Amygdala (tissue), 56 donors: ENCODE results near the gene BCL2L13.
"Not testable (repeated sequence)": the region's sequence is repeated elsewhere in the genome, so short reads cannot be mapped to it uniquely, and the experiment has no call there.

Experiments
- DNase-seq, 56 donors: peaks; one replicate each; lab custom pipeline; 2025; lab: John Stamatoyannopoulos, UW

The BCL2L13 gene

DNA sequence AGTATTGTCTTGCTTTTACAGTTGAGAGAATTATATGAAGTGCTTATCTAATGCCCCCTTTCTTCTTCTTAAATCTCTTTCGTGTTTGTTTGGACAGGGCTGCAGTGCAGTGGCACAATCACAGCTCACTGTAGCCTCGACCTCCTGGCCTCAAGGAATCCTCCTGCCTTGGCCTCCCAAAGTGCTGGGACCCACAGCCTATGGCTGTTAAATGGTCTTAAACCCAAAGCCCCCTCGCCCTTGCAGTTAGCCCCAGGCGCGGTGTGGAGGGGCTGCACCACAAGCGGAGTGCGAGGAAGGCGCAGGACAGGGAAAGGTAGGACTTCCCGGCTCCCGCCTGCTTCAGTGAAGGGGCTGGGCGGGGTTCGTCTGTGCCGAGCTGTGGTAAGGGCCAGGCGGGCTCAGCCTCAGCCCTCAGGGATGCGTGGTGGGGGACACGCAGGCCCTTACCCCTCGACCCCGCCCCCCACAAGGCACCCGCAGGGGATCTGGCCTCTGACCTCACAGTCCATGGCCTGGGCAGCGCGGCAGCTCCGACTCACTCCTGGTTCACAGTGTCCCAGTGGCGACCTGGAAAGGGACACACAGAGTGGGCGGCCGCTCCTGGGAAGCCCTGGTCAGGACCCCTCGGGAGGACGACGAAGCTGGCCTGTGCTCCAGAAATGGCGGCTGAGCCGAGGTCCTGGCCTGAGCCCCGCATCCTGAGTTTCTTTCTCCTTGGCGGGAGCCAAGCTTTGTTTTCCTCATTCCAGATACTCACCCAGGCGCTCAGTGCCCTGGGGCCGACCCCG is 111.2 kb downstream of the BCL2L13 start:
- DNase-seq: no peak

DNA sequence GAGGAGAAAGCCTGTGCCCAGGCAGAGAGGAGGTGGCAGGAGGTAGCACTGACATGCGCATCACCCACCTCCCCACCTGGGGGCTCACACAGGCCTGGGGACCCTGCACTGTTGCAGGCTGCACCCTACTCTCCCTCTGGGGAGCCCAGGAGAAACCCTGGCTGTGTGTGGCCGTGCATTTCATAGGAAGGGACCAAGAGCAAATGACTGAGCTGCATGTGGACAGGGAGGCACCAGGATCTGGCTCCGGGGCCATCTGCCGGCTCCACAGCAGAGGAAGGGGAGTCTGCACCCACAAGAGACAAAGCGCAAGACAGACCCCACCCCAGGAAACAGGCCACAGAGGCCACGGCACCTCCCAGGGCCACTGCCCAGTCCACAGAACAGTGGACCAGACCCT is 113.0 kb downstream of the BCL2L13 start:
- DNase-seq: no peak

DNA sequence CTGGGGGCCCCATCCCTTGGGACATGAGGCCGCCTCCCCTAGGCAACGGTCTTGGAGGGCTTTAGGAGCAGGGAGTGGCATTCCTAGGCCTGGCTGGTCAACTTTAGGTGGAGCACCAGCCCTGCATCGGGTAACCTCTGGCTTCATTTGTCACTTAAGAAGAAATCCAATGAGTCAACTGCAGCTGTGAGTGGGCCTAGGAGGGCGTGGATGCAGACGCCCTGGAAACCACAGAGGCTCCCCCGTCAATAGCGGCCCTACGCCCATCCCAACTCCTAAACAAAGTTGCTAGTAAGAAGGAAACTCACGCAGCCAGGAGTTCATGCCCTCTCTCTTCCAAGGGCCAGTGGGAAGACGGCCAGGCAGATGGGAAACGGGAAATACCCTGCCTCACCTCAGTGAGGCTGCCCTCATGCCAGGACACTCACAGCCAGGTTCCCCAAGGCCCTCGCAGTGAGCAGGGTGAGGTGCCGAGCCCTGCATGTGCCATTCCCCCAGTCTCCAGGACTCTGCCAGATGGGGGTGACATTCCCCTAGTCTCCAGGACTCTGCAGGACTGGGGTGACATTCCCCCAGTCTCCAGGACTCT is 114.9 kb downstream of the BCL2L13 start:
- no peak for DNase-seq

DNA sequence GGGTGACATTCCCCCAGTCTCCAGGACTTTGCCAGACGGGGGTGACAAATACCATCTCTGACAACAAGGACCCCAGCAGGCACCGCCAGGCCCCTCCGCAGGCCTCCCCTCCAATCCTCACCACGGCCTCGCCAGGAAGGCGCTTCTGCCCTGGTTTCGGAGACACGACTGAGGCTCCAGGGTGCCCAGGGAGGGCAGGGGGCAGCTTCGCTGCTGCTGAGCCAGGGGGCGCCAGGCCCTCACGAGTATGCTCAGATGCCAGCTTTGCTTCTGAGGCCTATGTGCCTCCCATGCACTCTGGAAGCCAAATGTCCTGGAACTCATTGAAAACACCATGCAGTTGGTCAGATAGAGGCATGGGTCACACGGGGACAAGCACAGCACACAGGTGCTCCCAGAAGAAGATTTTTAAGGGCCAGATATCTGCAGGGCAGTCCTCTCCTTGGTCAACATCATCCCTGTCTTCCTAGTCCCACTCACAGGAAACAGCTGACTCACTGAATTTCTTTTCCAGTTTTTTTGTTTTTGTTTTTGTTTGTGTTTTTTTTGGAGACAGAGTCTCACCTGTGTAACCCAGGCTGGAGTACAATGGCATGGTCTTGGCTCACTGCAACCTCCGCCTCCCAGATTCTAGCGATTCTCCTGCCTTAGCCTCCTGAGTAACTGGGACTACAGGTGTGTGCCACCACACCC is 115.8 kb downstream of the BCL2L13 start:
- peak in 1 of 56 donors; percentile 15 for DNase-seq

DNA sequence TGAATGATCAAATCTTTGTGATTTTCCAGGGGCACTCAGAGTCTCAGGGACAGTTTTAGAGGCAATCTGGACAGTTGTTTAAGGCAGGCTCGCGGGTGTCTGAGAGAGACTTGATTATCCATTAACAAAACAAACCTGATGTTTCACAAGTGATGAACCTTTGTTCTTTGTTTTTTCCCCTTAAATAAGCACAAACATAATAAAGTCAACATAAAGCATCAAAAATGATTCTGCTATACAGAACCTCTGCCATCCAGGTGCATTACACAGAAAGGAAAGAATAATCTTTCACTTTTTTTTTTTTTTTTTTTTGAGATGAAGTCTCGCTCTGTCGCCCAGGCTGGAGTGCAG is 122.6 kb downstream of the BCL2L13 start:
- DNase-seq: no peak

DNA sequence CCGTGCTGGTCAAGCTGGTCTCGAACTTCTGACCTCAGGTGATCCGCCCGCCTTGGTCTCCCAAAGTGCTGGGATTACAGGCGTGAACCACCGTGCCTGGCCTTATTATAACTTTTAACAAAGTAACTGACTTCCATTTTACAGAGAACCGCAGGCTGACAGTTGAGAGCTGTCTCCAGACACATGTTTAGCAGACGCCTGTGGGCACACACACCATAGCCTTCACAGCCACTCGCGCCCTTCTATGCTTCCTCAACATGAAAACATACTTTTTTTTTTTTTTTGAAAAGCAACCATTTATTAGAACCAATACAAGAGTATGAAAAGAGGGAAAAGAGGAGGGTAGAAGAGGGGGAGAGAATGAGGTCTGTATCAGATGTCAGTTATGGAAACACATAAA is 124.9 kb downstream of the BCL2L13 start:
- DNase-seq: not testable (repeated sequence)

DNA sequence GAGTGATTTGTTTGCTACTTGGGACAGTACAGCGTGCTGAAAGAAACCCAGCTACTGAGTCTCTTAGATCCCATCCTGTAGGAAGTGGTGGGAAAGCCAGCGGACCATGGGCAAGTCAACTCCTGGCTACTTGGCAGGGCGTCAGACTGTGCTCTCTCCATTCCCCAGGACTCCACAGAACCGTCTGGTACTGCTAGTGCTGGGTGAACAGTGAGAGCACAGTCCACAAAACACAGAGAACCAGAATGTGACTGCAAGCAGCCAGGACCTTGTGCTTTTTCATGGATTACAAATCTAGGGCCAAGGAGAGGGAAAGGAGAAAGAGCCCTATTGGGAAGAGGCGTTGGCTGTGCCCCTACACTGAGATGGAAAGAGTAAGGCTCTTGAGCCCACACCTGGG is 125.5 kb downstream of the BCL2L13 start:
- DNase-seq: peak in 1 of 56 donors; percentile 23

DNA sequence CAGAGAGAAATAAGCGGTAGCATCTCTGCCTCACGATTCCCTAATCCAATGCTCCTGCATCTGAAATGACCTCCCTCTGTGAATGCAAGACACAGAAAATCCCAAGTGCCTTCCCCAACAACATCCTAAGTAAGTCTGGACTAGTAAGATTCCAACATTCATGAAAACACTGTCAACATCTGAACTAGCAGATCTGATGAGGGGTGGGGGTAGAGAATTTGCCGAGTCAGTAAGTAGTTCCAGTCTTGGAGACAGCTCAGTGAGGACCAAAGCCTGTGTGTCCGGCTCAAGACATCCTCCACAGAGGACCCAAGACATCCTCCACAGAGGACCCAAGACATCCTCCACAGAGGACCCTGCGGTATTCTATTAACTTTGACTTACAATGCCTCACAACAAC is 126.3 kb downstream of the BCL2L13 start:
- DNase-seq: not testable (repeated sequence)

DNA sequence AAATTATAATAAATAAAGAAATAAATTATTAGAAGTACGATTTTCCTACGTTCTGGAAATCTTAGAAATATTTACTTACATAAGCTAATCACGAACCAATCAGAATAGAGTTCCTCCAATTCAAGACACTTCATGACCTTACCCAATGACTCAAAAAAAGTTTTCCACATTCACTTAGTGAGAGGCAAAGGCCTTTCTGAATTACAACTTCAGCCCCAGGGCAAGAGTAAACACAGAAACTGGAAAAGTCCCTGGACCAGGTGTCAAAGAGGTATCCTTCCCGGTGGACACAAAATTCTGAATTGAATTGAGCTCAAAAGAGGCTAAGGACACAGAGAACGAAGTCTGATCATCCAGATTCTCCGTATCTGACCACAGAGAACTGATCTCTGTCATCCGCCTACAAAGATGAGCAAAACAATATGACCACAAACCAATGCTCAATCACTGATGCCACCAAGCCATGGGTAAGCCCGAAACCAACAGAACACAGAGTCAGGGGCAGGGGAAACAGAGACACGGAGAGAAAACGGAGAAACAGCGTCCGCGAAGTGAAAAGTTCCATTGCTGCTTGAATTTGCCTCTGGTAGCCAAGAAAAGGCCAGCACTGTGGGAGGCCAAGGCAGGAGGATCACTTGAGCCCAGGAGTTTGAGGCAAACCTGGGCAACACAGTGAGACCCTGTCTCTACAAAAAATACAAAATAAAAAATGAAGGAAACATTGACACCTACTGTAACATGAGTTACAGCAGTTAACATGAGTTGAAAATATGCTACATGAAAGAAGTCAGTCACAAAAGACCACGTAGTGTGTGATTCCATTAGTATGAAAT is 128.9 kb downstream of the BCL2L13 start:
- no peak for DNase-seq

DNA sequence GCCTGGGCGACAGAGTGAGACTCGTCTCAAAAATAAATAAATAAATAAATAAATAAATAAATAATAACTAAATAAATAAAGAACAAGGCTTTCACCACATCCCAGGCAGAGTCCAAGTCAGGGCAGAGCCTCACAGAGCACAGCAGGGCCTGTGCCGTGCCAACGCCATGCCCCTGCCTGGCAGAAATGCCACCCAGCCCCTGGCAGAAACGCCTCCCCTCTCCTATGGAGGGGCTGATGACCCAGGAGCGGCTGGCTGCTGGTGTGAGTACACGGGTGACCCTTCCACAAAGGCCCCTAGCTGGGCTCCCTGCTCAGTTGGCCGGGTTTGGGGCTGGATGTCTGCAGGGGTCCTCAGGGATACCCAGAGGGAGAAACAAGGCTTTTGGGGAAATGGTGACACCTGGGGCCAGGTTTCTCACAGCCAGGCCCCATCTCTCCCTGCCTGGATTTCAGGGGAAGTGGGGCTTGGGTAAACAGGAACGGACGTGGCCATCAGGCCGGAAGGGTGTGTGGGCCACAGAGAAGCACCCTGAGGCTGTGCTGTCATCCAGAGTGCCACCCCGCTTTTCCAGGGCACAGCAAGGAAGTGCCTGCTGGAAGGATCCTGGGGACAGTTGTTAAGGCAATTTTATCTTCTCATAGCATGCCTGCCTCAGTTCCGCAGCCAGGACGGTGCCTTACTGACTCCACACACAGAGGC is 130.6 kb downstream of the BCL2L13 start:
- DNase-seq: no peak

DNA sequence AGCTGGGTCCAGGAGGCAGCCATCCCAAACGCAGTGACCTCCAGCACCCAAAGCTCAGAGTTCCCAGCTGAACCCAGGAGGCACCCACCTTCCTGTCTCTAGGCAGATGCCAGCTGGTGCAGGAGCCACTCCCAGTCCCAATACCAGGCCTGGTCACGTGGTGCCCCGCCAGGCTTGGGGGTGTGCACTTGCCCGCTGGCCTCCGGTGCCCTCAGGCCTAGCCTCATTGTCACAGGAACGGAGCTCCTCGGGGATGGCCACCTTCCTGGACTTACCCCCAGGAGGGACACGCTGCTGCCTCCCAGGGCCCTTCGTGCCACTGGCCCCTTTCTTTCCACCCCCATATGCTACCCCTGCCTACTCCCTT is 131.1 kb downstream of the BCL2L13 start:
- DNase-seq: no peak

DNA sequence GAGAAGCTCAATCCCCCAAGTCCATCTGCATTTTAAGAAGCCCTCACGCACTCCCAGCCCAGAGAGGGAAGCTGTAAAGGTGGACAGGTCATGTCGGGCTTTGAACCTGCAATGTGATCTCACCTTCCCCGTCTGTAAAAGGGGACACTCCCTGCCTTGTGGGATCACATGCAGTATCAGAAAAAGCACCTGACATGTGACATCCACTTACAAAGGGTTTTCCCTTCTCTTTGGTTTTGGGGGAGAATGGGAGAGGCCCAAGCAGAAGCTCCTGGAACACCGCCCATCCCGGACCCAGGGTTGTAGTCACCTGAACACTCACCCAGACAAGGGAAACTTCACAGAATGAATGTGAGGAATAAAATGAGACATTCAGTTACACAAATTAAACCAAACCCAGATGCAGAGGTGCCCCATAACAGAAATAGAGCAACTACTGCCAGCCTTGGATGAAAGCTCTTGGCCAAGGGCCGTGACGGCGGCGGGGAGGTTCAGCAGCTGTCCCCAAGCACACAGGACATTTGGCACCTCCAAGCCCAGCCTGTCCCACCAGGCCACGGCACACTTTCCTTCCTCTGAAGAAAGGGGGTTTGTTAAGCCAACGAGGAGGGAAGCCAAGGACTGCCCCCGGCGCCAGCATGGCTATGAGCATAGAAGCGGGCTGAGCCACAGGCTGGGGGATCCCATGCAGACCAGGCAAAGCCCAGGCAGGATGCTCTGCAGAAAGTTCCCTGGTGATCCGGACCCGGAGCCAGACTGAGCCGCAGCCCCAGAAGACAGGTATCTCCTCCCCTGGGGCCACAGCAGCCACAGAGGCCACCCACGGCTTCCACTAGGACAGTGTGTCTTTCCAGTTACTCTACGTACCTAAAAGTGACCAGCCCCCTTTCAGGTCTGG is 131.9 kb downstream of the BCL2L13 start:
- DNase-seq: peak in 31 of 56 donors; percentile 22 to 77 (median 51)

DNA sequence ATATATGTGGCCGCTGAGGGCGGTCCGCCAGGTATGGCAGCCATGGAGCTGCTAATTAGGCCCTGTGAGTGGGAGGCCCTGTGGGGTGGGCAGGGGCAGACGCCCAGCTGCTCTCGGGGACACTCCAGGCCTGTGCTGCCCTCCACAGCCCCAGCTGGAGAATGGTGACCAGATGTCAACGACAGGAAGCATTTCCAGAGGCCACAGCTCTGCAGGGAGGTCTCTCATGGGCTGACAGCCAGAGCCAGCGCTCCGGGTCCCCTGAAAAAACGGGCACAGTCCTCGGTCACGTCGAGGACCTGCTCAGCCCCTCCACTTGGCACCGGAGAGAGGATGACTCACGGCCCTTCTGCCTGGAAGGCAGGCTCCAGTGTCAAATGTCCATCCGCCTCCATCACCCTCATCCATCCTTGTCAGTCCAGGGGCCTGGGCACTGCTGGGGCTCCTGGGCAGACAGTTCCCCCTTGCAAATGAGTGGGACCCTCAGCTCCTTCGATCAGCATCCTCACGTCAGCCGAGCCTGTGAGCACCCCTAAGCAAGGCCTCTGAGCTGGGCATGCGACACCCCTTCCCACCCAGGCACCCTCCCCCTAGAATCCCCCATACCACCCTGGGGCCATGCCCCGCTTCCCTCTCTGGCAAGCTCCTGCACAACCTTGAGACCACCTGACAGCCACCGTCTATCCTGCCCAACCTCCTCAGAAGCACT is 133.8 kb downstream of the BCL2L13 start:
- DNase-seq: no peak

DNA sequence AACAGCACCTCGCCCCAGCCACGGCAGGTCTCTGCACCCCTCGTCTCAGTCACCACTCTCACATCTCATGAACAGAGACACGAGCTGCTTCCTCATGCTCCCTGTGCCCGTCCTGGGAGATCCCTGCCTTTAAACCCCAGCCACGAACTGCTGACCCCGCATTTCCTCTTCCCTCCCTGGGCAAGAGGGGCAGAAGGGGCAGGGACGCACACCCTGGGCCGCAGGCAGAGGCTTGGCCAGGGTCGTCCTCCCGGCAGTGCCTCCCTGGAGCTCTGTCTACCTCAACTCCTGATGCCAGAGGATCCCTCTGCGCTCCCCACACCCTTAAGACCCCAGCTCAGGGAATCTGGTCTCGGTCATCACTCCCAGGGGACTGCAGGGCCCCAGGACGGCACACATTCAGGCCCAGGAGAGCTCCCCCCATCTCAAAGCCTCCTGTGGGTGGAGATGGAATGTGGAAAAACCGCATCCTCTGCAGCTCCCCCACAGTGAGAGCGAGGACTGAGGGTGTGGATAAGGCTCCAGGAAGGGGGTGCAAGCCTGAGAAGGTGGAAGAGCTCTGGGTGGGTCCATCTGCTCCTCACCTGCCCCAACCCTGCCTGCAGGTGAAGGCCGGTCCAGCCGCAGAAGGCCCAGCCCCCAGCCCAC is 134.5 kb downstream of the BCL2L13 start:
- DNase-seq: peak in 3 of 56 donors; percentile 14 to 27 (median 19)

DNA sequence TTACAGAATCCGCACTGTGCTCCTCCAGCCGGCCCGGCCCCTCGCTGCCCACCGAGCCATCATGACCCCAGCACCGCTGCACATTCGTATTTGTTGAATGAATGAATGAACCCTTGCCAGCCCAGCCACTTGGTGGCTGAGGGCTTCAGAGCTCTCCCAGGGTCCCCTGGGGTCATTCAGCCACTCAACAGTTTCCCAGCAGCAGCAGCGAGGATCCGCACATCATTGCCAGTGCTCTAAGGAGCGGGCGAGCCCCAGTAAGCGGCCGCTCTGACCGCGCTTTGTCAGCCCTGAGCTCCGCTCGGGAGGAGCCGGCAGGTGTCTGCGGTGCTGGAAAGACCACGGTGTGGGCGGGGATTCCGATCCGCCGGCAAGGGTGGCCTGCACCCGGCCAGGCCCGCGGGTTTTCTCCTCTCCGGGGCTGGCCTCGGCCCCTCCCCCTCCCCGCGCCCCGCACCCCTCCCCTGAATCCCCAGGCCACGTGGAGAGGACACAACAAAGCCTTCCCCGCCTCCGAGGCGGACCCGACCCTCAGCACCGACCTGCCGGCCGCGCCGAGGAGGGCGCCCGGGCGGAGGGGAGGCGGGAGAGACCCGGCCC is 135.1 kb downstream of the BCL2L13 start:
- peak in 21 of 56 donors; percentile 24 to 55 (median 41) for DNase-seq

DNA sequence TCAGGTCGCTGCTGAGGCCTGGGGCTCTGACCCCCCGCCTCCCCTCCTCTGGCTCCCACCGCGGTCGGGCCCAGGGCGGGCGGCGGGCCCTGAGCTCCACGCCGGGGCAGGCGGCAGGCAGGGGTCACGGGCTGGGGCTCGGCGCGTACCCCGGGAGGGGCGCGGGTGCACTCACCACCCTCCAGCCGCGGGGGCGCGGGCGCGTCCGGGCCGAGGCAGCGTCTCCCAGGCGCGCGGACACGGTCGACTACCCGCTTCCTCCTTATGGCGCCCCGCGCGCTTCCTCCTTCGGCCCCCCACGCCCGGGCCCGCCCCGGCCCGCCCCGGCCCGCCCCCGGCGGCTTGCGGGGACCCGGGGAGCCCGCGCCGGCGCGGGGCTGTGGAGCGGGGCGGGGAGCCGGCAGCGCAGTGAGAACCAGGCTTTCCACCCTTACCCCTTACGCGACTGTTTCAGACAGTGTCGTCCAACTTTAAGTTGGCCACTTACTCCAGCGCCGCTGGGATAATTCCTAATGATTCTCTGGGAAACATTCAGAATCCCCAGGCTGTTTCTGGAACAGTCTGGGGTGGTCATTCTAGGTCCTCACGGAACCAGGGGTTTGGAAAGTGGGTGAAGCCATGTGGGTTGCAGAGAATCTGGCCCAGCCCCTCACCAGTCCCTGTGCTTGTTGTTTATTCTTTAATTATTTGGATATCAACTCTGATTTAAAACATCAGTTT is 135.8 kb downstream of the BCL2L13 start, which contains the start of gene BID:
Gene BID (minus strand): TSS at position 264 of the 720 bp plus-strand sequence. CDS start 24,353 bp downstream, outside the sequence.
- peak in 5 of 56 donors; percentile 11 to 48 (median 30) for DNase-seq
